OCI-LY7 (cell line): ENCODE data around the gene SLC22A8. TPM values are rescaled to one million over a fixed set of nuclear protein-coding genes. Genes with fewer than 3 reads are reported as not detected.

Source experiments
- BruUV-seq: library from RNA; stranded (reverse); fragments of 400-500 nt; replicated peaks from 2 replicates; lab custom pipeline; 2021; lab: Mats Ljungman, UMichigan
- CTCF ChIA-PET: fragments of 300-600 bp; sonication (Branson Sonifier 250); formaldehyde crosslinking; loops from one replicate; lab custom pipeline; 2022; ENCODE audit warnings: antibody characterized with exemption; ENCODE audit not compliant: unreplicated experiment; lab: Charles Lee
- POLR2A ChIA-PET: fragments of 300-600 bp; sonication (Branson Sonifier 250); formaldehyde crosslinking; loops from one replicate; lab custom pipeline; 2022; ENCODE audit warnings: antibody characterized with exemption; lab: Charles Lee
- DNase-seq: peaks from one replicate; pipeline ENCODE4 v3.0.0-alpha.2; 2015; ENCODE audit warnings: low spot score
- H2AFZ ChIP-seq: fragments of 200-600 bp; sonication (generic), shearing (Covaris generic); 2 replicates; pipeline ENCODE4 v1.6.1; 2014; ENCODE audit warnings: mild to moderate bottlenecking, antibody characterized with exemption, low read length, moderate library complexity
- H3K27ac ChIP-seq: fragments of 200-600 bp; sonication (generic); 2 replicates; pipeline ENCODE4 v1.5.1; 2014; ENCODE audit warnings: mixed run types, low read depth, mild to moderate bottlenecking, moderate library complexity, low read length, inconsistent platforms; ENCODE audit not compliant: poor library complexity, severe bottlenecking
- H3K36me3 ChIP-seq: fragments of 200-600 bp; sonication (generic); 2 replicates; pipeline ENCODE4 v1.6.1; 2014; ENCODE audit warnings: mild to moderate bottlenecking, antibody characterized with exemption, low read length, moderate library complexity, mixed read lengths; ENCODE audit not compliant: insufficient read depth
- H3K4me1 ChIP-seq: fragments of 200-600 bp; sonication (generic); 2 replicates; pipeline ENCODE4 v1.5.1; 2014; ENCODE audit warnings: mild to moderate bottlenecking, low read length; ENCODE audit not compliant: insufficient read depth, poor library complexity, severe bottlenecking
- H3K4me2 ChIP-seq: fragments of 200-600 bp; sonication (generic); 2 replicates; pipeline ENCODE4 v1.6.1; 2014; ENCODE audit warnings: mild to moderate bottlenecking, low read length
- H3K4me3 ChIP-seq: fragments of 200-600 bp; sonication (generic); 2 replicates; pipeline ENCODE4 v1.5.1; 2014; ENCODE audit warnings: mild to moderate bottlenecking, low read depth, low read length; ENCODE audit not compliant: poor library complexity, severe bottlenecking
- H3K79me2 ChIP-seq: fragments of 200-600 bp; sonication (generic); 2 replicates; pipeline ENCODE4 v1.6.1; 2016; ENCODE audit warnings: low read depth, mild to moderate bottlenecking, low read length, moderate library complexity, mixed read lengths; ENCODE audit not compliant: insufficient read depth
- H3K9me2 ChIP-seq: fragments of 200-600 bp; sonication (generic); 2 replicates; pipeline ENCODE4 v1.6.1; 2016; ENCODE audit warnings: mild to moderate bottlenecking, low read length, mixed read lengths; ENCODE audit not compliant: insufficient read depth
- H3K9me3 ChIP-seq: fragments of 200-600 bp; sonication (generic); 2 replicates; pipeline ENCODE4 v1.6.1; 2014; ENCODE audit warnings: mild to moderate bottlenecking, mixed run types, low read length, mixed read lengths
- H4K20me1 ChIP-seq: fragments of 200-600 bp; sonication (generic); 2 replicates; pipeline ENCODE4 v1.6.1; 2014; ENCODE audit warnings: mild to moderate bottlenecking, antibody characterized with exemption, low read length, moderate library complexity, mixed read lengths; ENCODE audit not compliant: insufficient read depth
- CTCF ChIP-seq: fragments of 200-600 bp; sonication (generic); conservative IDR thresholded peaks from 2 replicates; pipeline ENCODE4 v1.5.1; 2014; ENCODE audit warnings: mild to moderate bottlenecking, antibody characterized with exemption, low read length, moderate library complexity, mixed read lengths
- EZH2phosphoT487 ChIP-seq: fragments of 200-600 bp; sonication (generic); IDR thresholded peaks from 2 replicates; pipeline ENCODE4 v1.6.1; 2018; ENCODE audit warnings: low read depth, borderline replicate concordance, mild to moderate bottlenecking, mixed run types, antibody characterized with exemption, low read length, moderate library complexity, mixed read lengths
- intact Hi-C: fragments of 100-400 bp; cut with micrococcal nuclease; formaldehyde crosslinking; loops from one replicate; pipeline ENCODE4 v1.10.0; 2022; ENCODE audit not compliant: unreplicated experiment
- total RNA-seq, 2 experiments: library from RNA; depleted of rRNA in 1 of 2; stranded (reverse); fragments of >200 nt in 1 of 2; shearing (Covaris generic) in 1 of 2; gene quantifications; 2 replicates each; pipeline ENCODE4 v1.2.3, GENCODE V29; 2014 to 2022

Gene SLC22A8
- total RNA-seq, 2 experiments from 2014 or later = not detected

DNA sequence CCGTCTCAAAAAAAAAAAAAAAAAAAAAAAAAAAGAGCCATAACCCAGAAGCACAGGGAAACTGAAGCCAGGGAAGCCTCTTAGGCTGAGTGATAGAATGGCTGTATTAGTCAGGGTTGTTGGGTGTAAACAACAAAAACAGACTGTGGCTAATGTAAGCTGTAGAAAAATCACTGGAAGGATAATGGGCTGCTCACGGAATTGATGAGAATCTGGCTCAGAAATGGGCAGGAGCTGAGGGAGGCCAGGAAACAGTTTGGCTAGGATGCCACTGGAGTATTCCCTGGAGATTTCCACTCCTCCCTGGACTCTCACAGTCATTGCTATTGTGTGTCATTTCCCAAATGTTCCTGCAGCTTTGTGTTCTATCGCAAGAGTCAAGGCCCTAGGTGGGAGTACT is 53.2 kb downstream of the SLC22A8 start:
- no peaks in the 10 kb centered on the region for H3K9me3 ChIP-seq
- BruUV-seq = no TSS peak
- H3K4me3 ChIP-seq = no peak overlapping the region
- no peaks in the 10 kb centered on the region for H3K4me1 ChIP-seq
- no peaks in the 10 kb centered on the region for H3K36me3 ChIP-seq
- H3K27ac ChIP-seq = no peak overlapping the region
- no peak for TF ChIP-seq CTCF
- CTCF ChIA-PET = no interaction called here
- intact Hi-C loops = no loop called here
- H3K9me2 ChIP-seq = no peaks in the 10 kb centered on the region
- H4K20me1 ChIP-seq = no peaks in the 10 kb centered on the region
- POLR2A ChIA-PET = interaction anchor here (0.7 kb wide), 1 partner anchor 156 kb away, joined by 7 read pairs; no protein-coding TSS in a partner anchor
- H3K4me2 ChIP-seq = no peak overlapping the region
- DNase-seq = no peak
- no peaks in the 10 kb centered on the region for H3K79me2 ChIP-seq
- no peak overlapping the region for H2AFZ ChIP-seq

DNA sequence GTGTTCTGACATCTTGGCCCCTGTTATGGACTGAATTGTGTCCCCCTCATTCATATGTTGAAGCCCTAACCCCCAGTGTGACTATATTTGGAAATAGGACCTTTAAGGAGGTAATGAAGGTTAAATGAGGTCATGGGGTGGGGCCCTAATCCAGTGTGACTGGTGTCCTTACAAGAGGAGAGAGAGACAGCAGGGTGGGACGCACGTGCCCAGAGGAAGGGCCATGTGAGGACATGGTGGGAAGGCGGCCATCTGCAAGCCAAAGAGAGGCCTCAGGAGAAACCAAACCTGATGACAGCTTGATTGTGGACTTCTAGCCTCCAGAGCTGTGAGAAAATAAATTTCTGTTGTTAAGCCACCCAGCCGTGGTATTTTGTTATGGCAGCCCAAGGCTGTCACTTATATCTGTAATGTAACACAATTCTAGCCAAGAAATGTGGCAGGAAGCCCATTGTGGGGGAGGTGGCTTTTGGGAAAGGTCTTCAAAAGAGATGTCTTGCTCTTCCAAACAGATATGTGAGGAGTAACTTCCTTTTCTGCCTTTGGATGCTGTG is 54.5 kb downstream of the SLC22A8 start:
- H3K4me3 ChIP-seq = no peak overlapping the region
- H3K36me3 ChIP-seq = no peaks in the 10 kb centered on the region
- no peak overlapping the region for H2AFZ ChIP-seq
- ChIA-PET POLR2A (no interaction called here), CTCF (no interaction called here)
- H3K9me2 ChIP-seq = no peaks in the 10 kb centered on the region
- no peaks in the 10 kb centered on the region for H3K79me2 ChIP-seq
- H3K4me2 ChIP-seq = no peak overlapping the region
- H3K4me1 ChIP-seq = no peaks in the 10 kb centered on the region
- BruUV-seq = no TSS peak
- H3K27ac ChIP-seq = no peak overlapping the region
- no peaks in the 10 kb centered on the region for H4K20me1 ChIP-seq
- intact Hi-C loops = no loop called here
- no peak for DNase-seq
- no peaks in the 10 kb centered on the region for H3K9me3 ChIP-seq
- TF ChIP-seq CTCF (no peak), EZH2phosphoT487 (no peak)

GRCh38 chr11:62959422-62959980 is 56.1 kb downstream of the SLC22A8 start:
- Histone ChIP-seq H3K4me2 (no peak overlapping the region), H3K36me3 (no peaks in the 10 kb centered on the region), H2AFZ (no peak overlapping the region), H3K79me2 (no peaks in the 10 kb centered on the region), H3K4me3 (no peak overlapping the region), H3K27ac (no peak overlapping the region), H4K20me1 (no peaks in the 10 kb centered on the region), H3K9me2 (no peaks in the 10 kb centered on the region), H3K4me1 (no peaks in the 10 kb centered on the region), H3K9me3 (no peaks in the 10 kb centered on the region)
- no TSS peak for BruUV-seq
- DNase-seq = no peak
- TF ChIP-seq CTCF (no peak), EZH2phosphoT487 (no peak)
- intact Hi-C loops = no loop called here
- CTCF ChIA-PET = no interaction called here
- POLR2A ChIA-PET = no interaction called here
